Calu3 (cell line): Measurements from ENCODE around the gene MMP20. TPM values are rescaled to one million over a fixed set of nuclear protein-coding genes. Genes with fewer than 3 reads are reported as not detected.

Source experiments
- Bru-seq: library from RNA; stranded (reverse); fragments of 400-500 nt; gene quantifications from one replicate; lab custom pipeline; 2021; lab: Mats Ljungman, UMichigan
- BruChase-seq, 2 experiments: library from RNA; stranded (reverse); fragments of 400-500 nt; gene quantifications; one replicate each; lab custom pipeline; 2021; lab: Mats Ljungman, UMichigan
- BruUV-seq: library from RNA; stranded (reverse); fragments of 400-500 nt; replicated peaks from 2 replicates; lab custom pipeline; 2021; lab: Mats Ljungman, UMichigan
- CTCF ChIA-PET: fragments of 300-600 bp; sonication (Branson Sonifier 250); formaldehyde crosslinking; loops from one replicate; lab custom pipeline; 2022; ENCODE audit warnings: antibody characterized with exemption; lab: Charles Lee
- DNase-seq: peaks from one replicate; pipeline ENCODE4 v3.0.0; 2022
- H3K27ac Mint-ChIP-seq: one replicate; pipeline ENCODE4 v1.8.0; 2022; ENCODE audit warnings: mixed read lengths; ENCODE audit not compliant: unreplicated experiment
- H3K27me3 Mint-ChIP-seq: one replicate; pipeline ENCODE4 v1.8.0; 2022; ENCODE audit warnings: mixed read lengths; ENCODE audit not compliant: unreplicated experiment
- H3K36me3 Mint-ChIP-seq: one replicate; pipeline ENCODE4 v1.8.0; 2022; ENCODE audit warnings: mild to moderate bottlenecking, moderate library complexity, mixed read lengths; ENCODE audit not compliant: insufficient read depth, unreplicated experiment
- H3K4me1 Mint-ChIP-seq: one replicate; pipeline ENCODE4 v1.8.0; 2022; ENCODE audit warnings: mild to moderate bottlenecking, low read depth, mixed read lengths; ENCODE audit not compliant: unreplicated experiment
- H3K4me3 Mint-ChIP-seq: one replicate; pipeline ENCODE4 v1.8.0; 2022; ENCODE audit warnings: mild to moderate bottlenecking, low read depth, moderate library complexity, mixed read lengths; ENCODE audit not compliant: unreplicated experiment
- H3K9me3 Mint-ChIP-seq: one replicate; pipeline ENCODE4 v1.8.0; 2022; ENCODE audit warnings: low read depth, mixed read lengths; ENCODE audit not compliant: unreplicated experiment
- intact Hi-C: fragments of 100-400 bp; cut with micrococcal nuclease; formaldehyde crosslinking; loops from one replicate; pipeline ENCODE4 v1.10.0; 2022; ENCODE audit not compliant: unreplicated experiment
- long read RNA-seq: library from polyadenylated mRNA; stranded (forward); transcript quantifications from one replicate; pipeline ENCODE4 v2.0.0, GENCODE V29; 2022
- total RNA-seq: library from RNA; stranded (reverse); gene quantifications from 2 replicates; pipeline ENCODE4 v1.2.3, GENCODE V29; 2022
- TF ChIP-seq, protein P1 (sequence below): fragments of 200-600 bp; IDR thresholded peaks from one replicate; pipeline ENCODE4 v1.8.0; 2022; ENCODE audit warnings: antibody characterized with exemption; ENCODE audit not compliant: unreplicated experiment

Gene MMP20
- total RNA-seq, result not detected in 2 replicates
- Bru-seq, nascent RNA, result not detected
- percentile 7 among the genes with signal in this experiment for BruChase-seq, experiment 1, labeled RNA remaining after a 6-hour chase
- BruChase-seq, experiment 2, labeled RNA remaining after a 2-hour chase, result percentile 3 among the genes with signal in this experiment
- long read RNA-seq, result 0 reads

- DNase-seq, result no peak
- Mint-ChIP-seq H3K4me3 (no peak within 1 kb of the TSS), H3K4me1 (peaks cover 5% of the 10 kb centered on the region), H3K36me3 (no peaks in the 10 kb centered on the region), H3K27me3 (no peaks in the 10 kb centered on the region), H3K27ac (no peak within 1 kb of the TSS), H3K9me3 (no peaks in the 10 kb centered on the region)
- CTCF ChIA-PET, result no interaction called here
- TF ChIP-seq, protein P1, sequence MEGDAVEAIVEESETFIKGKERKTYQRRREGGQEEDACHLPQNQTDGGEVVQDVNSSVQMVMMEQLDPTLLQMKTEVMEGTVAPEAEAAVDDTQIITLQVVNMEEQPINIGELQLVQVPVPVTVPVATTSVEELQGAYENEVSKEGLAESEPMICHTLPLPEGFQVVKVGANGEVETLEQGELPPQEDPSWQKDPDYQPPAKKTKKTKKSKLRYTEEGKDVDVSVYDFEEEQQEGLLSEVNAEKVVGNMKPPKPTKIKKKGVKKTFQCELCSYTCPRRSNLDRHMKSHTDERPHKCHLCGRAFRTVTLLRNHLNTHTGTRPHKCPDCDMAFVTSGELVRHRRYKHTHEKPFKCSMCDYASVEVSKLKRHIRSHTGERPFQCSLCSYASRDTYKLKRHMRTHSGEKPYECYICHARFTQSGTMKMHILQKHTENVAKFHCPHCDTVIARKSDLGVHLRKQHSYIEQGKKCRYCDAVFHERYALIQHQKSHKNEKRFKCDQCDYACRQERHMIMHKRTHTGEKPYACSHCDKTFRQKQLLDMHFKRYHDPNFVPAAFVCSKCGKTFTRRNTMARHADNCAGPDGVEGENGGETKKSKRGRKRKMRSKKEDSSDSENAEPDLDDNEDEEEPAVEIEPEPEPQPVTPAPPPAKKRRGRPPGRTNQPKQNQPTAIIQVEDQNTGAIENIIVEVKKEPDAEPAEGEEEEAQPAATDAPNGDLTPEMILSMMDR, result no peak
- no TSS peak for BruUV-seq
- intact Hi-C loops, result no loop called here
These were observed at the start of gene MMP20 for GRCh38 chr11:102625177-102625576. MMP20 (minus strand) TSS chr11:102625332; CDS start chr11:102625319, 13 bp downstream.

DNA sequence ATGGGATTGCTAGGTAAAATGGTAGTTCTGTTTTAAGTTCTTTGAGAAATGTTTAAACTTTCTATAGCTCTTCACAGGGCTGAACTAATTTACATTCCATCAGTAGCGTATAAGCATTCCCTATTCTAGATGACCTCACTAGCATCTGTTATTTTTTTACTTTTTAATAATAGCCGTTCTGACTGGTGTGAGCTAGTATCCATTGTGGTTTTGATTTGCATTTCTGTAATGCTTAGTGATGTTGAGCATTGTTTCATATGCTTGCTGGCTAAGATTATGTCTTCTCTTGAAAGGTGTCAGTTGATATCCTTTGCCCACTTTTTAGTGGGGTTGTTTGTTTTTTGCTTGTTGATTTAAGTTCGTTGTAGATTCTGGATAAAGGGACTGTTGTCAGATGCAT is 44.5 kb upstream of the MMP20 start:
- intact Hi-C loops, result loop anchor here (5.0 kb wide), 1 partner anchor 172 kb away; no protein-coding TSS in a partner anchor
- CTCF ChIA-PET, result no interaction called here
- BruUV-seq, result no TSS peak
- no peaks in the 10 kb centered on the region for H3K9me3 Mint-ChIP-seq
- no peak for DNase-seq
- no peak overlapping the region for H3K4me3 Mint-ChIP-seq
- H3K27me3 Mint-ChIP-seq, result no peaks in the 10 kb centered on the region
- TF ChIP-seq, protein P1, result no peak
- H3K36me3 Mint-ChIP-seq, result no peaks in the 10 kb centered on the region
- no peak overlapping the region for H3K27ac Mint-ChIP-seq
- H3K4me1 Mint-ChIP-seq, result no peaks in the 10 kb centered on the region

- H3K4me3 Mint-ChIP-seq, result no peak overlapping the region
- peak; percentile 28 for DNase-seq
- intact Hi-C loops, result loop anchor here (2.0 to 5.0 kb wide), 3 partner anchors 52 to 326 kb away; no protein-coding TSS in a partner anchor
- H3K27me3 Mint-ChIP-seq, result no peaks in the 10 kb centered on the region
- CTCF ChIA-PET, result interaction anchor here (0.6 to 2.3 kb wide), 14 partner anchors 13 to 806 kb away, joined by 3 to 16 read pairs (median 4); partner anchors contain the start of gene MMP7
- no peak overlapping the region for H3K27ac Mint-ChIP-seq
- H3K9me3 Mint-ChIP-seq, result no peaks in the 10 kb centered on the region
- H3K36me3 Mint-ChIP-seq, result no peaks in the 10 kb centered on the region
- no TSS peak for BruUV-seq
- TF ChIP-seq, protein P1, result peak; percentile 57
- H3K4me1 Mint-ChIP-seq, result no peaks in the 10 kb centered on the region
These were observed 41.3 kb upstream of the MMP20 start for GRCh38 chr11:102666331-102666957.

GRCh38 chr11:102664001-102664752 is 39.0 kb upstream of the MMP20 start:
- Mint-ChIP-seq H3K36me3 (no peaks in the 10 kb centered on the region), H3K9me3 (no peaks in the 10 kb centered on the region), H3K27ac (no peak overlapping the region), H3K4me1 (no peaks in the 10 kb centered on the region), H3K27me3 (no peaks in the 10 kb centered on the region), H3K4me3 (no peak overlapping the region)
- intact Hi-C loops, result no loop called here
- no TSS peak for BruUV-seq
- peak; percentile 35 for DNase-seq
- CTCF ChIA-PET, result interaction anchor here (0.6 to 1.0 kb wide), 2 partner anchors 322 to 325 kb away, joined by 3 read pairs; no protein-coding TSS in a partner anchor
- TF ChIP-seq, protein P1, result no peak
